Forelimb muscle (tissue), 1 donor: ENCODE results near the gene SFXN5. TPM values are rescaled to one million over a fixed set of nuclear protein-coding genes. Genes with fewer than 3 reads are reported as not detected.
"Not testable (repeated sequence)": the region's sequence is repeated elsewhere in the genome, so short reads cannot be mapped to it uniquely, and the experiment has no call there.

Source experiments
- DNase-seq: peaks from one replicate; pipeline ENCODE4 v3.0.0-alpha.2; 2013; ENCODE audit warnings: low read depth
- polyA plus RNA-seq: library from polyadenylated mRNA; unstranded; fragments of 120-200 nt; gene quantifications from one replicate; pipeline ENCODE4 v1.2.1, GENCODE V29; 2013; ENCODE audit not compliant: insufficient read length

The SFXN5 gene
- polyA plus RNA-seq, 1 donor, result 6.8 TPM

GRCh38 chr2:73101626-73102256 is 30.2 kb upstream of the SFXN5 start:
- no peak for DNase-seq

- DNase-seq, result no peak
Observed at GRCh38 chr2:73100956-73101355, 29.4 kb upstream of the SFXN5 start.

DNA sequence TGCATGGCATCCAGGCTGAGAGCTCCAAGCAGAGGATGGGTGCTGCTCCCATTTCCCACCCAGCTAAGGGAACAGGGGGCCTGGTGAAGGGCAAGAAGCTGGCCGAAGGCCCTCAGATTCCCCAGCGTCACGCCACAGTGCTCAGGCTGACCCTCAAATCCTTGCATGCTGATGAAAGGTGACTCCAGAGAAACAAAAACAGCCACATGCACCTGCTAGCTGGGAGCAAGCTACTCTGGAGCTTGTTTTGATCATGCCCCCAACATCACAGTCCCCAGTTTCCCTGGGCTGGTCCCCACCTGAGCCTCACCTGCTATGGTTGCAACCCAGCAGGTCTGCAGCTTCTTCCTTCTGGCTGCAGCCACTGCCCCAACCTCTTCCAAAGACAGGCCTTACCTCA is 28.0 kb upstream of the SFXN5 start:
- DNase-seq, result no peak

DNA sequence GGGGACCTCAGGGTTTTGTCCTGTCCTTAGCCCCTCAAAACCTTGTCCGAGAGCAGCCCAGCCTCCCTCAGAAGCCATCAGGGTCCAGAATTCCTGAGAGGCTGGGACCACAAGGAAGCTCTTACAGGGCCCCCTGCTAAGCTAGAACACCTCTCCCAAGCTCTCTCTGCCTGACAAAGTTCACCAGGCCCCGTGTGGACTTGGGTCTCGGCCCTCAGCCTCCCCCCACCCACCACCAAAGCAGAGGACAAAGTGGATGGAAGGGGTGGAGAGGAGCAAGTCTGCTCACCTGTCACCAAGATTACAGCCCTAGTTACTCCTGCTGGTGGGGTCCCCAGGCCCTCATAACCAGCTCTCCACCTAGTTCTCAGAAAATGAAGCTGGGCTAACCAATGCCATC is 24.4 kb upstream of the SFXN5 start:
- DNase-seq, result no peak

GRCh38 chr2:73093601-73094218 is 22.2 kb upstream of the SFXN5 start:
- DNase-seq, result not testable (repeated sequence)

GRCh38 chr2:73092146-73092783 is 20.8 kb upstream of the SFXN5 start:
- no peak for DNase-seq

DNA sequence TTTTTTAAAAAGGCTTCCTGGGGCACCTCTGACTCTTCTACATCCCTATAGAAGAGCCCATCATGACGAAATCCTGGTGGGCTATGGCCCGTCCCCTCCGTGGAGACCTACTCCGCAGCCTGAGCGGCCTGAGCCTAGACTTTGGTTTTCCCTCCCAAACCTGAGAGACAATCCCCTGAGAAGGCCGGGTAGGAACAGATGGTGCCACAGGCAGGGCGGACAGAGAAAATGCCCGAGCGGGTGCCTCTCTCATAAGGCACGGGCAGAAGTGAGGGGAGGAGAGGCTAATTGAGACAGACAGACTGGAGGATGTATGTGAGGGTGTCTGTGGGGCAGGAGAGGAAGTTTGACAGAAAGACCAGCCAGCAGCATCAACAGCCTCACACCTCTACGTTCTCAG is 20.2 kb upstream of the SFXN5 start:
- no peak for DNase-seq

GRCh38 chr2:73091164-73091563 is 19.7 kb upstream of the SFXN5 start:
- no peak for DNase-seq

GRCh38 chr2:73089270-73090030 is 17.9 kb upstream of the SFXN5 start:
- DNase-seq, result no peak

GRCh38 chr2:73088703-73089102 is 17.2 kb upstream of the SFXN5 start:
- DNase-seq, result no peak

DNA sequence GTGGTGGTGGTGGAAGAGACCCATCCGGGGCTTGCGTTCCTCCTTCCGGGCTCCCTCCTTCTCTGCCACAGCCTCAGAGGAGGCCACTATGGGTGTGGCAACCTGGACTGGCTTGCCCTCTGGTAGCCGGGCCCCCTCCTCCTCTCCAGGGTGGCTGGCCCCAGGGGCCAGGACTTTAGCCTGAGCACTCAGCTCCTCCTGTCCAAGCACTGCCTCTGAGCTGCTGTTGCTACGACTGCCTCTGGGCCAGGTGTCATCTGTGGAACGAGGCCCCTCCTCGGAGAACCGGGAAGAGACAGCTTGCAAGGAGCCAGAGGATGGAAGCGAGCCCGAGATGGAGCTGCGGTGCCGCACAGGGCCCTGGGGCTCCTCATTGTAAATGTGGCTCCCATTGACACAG is 16.7 kb upstream of the SFXN5 start:
- no peak for DNase-seq

DNA sequence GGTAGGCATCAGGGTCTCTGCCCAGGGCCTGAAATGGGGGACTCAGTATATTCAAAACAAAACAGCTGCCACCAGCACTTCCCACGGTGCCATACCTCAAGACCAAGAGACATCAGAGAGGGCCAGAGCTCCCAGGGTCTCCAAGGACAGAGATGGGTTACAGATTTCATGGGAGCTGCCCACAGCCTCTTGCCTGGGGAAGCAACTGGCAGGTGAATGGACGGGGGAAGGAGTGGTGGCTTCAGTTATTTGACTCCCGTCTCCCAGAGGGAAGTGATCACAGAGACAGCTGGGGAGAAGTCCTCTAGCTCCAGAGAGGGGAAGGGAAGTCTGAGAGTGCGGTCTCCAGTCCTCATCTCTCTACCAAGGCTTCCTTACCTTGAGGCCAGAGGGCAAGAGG is 15.8 kb upstream of the SFXN5 start:
- no peak for DNase-seq

- DNase-seq, result no peak
Observed at GRCh38 chr2:73085691-73086090, 14.2 kb upstream of the SFXN5 start.

DNA sequence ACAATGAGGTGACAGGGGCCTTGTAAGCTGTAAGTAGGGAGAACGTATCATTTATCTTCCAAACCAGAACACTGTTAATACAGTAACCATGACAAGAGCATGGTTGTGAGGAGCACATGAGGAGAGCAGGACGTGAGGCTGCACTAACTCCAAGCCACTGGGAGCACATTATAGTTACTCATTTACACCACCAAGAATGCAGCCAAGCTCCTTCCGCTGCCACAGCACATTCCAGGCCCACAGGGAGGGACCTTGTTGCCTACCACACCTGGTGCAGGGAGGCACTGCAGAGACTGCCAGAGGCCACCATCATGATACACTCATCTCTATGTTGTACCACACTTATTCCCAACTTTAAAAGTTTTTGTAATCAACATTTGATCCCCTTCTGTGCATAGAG is 13.5 kb upstream of the SFXN5 start:
- no peak for DNase-seq

- DNase-seq, result no peak
Observed at GRCh38 chr2:73083886-73084800, 12.6 kb upstream of the SFXN5 start.

DNA sequence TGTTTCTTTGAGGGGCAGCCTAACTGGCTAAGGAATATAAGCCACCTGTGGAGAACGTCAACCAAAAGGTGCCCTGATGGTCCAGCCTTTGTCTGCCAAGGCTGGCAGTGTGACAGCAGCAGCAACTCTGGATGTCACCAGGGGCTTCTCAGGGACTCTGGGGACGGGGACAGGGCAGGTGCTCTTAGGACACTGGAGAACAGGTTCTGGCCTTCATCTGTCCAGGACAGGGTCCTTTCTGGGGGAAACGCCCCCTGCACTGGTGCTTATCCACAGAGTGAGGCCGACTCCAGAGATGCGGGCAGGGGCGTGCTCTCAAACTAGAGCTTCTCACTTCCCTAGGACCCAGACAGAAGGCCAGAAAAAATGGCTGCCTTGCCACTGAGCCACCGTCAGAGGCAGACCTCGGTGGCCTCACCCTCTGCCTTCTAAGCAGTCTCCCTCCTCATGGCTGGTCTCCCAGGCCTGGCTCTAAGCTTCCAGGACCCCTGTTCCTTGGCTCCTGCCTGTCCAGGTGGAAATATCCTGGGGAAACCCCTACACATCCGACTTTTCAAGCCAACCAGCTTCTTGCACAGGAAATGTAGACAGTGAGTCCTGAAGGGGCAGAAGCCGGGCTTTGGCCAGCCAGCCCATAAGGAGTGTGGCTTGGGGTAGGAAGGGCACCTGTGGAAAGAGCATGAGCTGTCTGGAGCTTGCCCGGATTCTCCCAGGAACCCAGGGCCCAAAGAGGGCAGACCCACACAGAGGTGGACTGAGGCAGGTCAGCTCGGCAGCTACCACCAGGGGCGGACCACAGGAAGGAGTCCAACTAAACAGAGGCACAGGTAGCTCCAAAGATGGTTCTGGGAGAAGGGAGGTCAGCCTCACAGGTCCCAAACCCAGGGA is 11.3 kb upstream of the SFXN5 start:
- DNase-seq, result no peak

DNA sequence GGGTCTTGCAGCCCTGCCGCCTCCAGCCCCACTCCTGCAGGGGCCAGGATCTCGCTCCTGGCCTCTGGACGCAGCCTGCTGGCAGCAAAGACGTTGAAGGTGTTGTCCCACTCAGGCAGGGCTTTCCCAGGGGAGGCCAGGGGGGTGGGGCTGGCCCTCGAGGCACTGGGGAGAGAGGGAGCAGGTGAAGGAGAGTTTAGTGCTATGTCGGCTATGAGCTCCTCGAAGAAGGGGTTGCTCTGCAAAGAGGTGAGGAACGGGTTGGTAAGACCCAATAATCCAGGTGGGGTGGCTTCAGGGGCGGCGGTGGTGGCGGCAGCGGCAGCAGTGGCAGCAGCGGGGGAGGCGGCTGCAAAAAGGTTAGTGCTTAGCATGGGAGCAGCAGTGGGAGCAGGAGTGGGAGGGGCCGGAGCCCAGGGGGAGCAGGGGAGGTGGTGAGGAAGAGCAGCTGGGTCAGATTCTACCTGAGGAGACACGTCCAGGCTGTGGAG is 9.7 kb upstream of the SFXN5 start:
- DNase-seq, result no peak

GRCh38 chr2:73080321-73081131 is 9.0 kb upstream of the SFXN5 start:
- DNase-seq, result no peak

GRCh38 chr2:73079636-73080035 is 8.1 kb upstream of the SFXN5 start:
- no peak for DNase-seq
